Ovary (tissue), 3 donors: Measurements from ENCODE around the gene PLXNB2.

Experiments
- CTCF ChIP-seq, 3 donors: fragments of 450-650 bp in 2 of 3; fragments of 200-600 bp in 1 of 3; IDR thresholded peaks; one replicate each; pipeline versions ENCODE4 v1.5.1 to v1.8.0; 2016 to 2022; ENCODE audit warnings: antibody characterized with exemption in 3 of 3, mild to moderate bottlenecking in 1 of 3
- EP300 ChIP-seq: sonication (generic); formaldehyde crosslinking; IDR thresholded peaks from one replicate; pipeline ENCODE4 v1.6.1; 2017; ENCODE audit warnings: antibody characterized with exemption
- POLR2A ChIP-seq: fragments of 450-650 bp; IDR thresholded peaks from one replicate; pipeline ENCODE4 v1.6.1; 2017; ENCODE audit warnings: antibody characterized with exemption, mild to moderate bottlenecking, moderate library complexity
- donor health status: DM: no; HTN: no; CAD: no.

GRCh38 chr22:50262973-50263617, 44.4 kb downstream of the PLXNB2 start:
- no peak for TF ChIP-seq CTCF (IDR thresholded peaks at IDR 0.05)
- no peak for TF ChIP-seq POLR2A
- no peak for TF ChIP-seq EP300
